Astrocyte (in vitro differentiated cells and primary cell): ENCODE measurements around the gene LYST.

Source experiments
- CTCF ChIP-seq: IDR thresholded peaks from 2 replicates; pipeline ENCODE4 v1.5.1; 2011; ENCODE audit warnings: low read depth, mild to moderate bottlenecking, inconsistent platforms, low read length, moderate library complexity; ENCODE audit not compliant: insufficient read depth
- EZH2 ChIP-seq: IDR thresholded peaks from 2 replicates; pipeline ENCODE4 v1.6.1; 2012; ENCODE audit warnings: mild to moderate bottlenecking, low read length, inconsistent platforms; ENCODE audit not compliant: insufficient read depth

GRCh38 chr1:235702412-235702811 lies 164.3 kb downstream of the LYST start:
- no peak for TF ChIP-seq CTCF
- TF ChIP-seq EZH2, result no peak
